Measurements from ENCODE around the gene ZFHX3.

GRCh38 chr16:72969146-72969545 lies 78.8 kb downstream of the ZFHX3 start:
- TF ChIP-seq POLR2A (IDR thresholded peaks at IDR 0.05) (no peak), CTCF (IDR thresholded peaks at IDR 0.05) (no peak)

Data from ovary (tissue), 3 donors.